ENCODE results near the gene PANK1. TPM values are rescaled to one million over a fixed set of nuclear protein-coding genes. Genes with fewer than 3 reads are reported as not detected.
"Not testable (repeated sequence)": the region's sequence is repeated elsewhere in the genome, so short reads cannot be mapped to it uniquely, and the experiment has no call there.

The PANK1 gene
- total and polyA plus RNA-seq, 12 donors: 4.0 to 20.9 (median 16.2) TPM

- Histone ChIP-seq H3K9me3 (peaks cover 0 to 7% (median 0%) of the 10 kb centered on the region in 11 donors), H3K27ac (peak overlapping the region in 1 of 10 donors; percentile 13), H3K4me1 (peaks cover 0 to 18% (median 5%) of the 10 kb centered on the region in 9 donors), H3K4me3 (no peak overlapping the region), H3K36me3 (no peaks in the 10 kb centered on the region), H3K27me3 (no peaks in the 10 kb centered on the region)
- peak; percentile 25 to 70 for DNase-seq
- intact Hi-C loops (cut with DNase I): loop anchor here in 3 of 10 donors (5.0 to 10.0 kb wide), 2 partner anchors 73 to 76 kb away; no protein-coding TSS in a partner anchor
- TF ChIP-seq CTCF (IDR thresholded peaks at IDR 0.05): no peak
- WGBS, 2 donors: 39 to 50% methylated on average over 5 of the region's 5 CpGs
- peak; percentile 67 to 90 (median 83) for ATAC-seq
Measured at GRCh38 chr10:89550509-89550908, 94.5 kb downstream of the PANK1 start.

- H3K27ac ChIP-seq: no peak overlapping the region
- intact Hi-C loops (cut with DNase I): no loop called here
Measured at GRCh38 chr10:89549510-89549909, 95.5 kb downstream of the PANK1 start.

GRCh38 chr10:89548673-89549072 is 96.4 kb downstream of the PANK1 start:
- no peak for DNase-seq
- Histone ChIP-seq H3K4me3 (no peak overlapping the region), H3K9me3 (peaks cover 0 to 9% (median 0%) of the 10 kb centered on the region in 11 donors), H3K27ac (no peak overlapping the region), H3K4me1 (peaks cover 0 to 18% (median 5%) of the 10 kb centered on the region in 9 donors), H3K36me3 (no peaks in the 10 kb centered on the region), H3K27me3 (no peaks in the 10 kb centered on the region)
- no peak for TF ChIP-seq CTCF (IDR thresholded peaks at IDR 0.05)
- intact Hi-C loops (cut with DNase I): no loop called here
- no peak for ATAC-seq
- 65 to 69% methylated on average over 6 of the region's 6 CpGs for WGBS, 2 donors

More at GRCh38 chr10:89549510-89549909, 95.5 kb downstream of the PANK1 start:
- peaks cover 0 to 9% (median 0%) of the 10 kb centered on the region in 11 donors for H3K9me3 ChIP-seq
- H3K4me3 ChIP-seq: no peak overlapping the region
- H3K27me3 ChIP-seq: no peaks in the 10 kb centered on the region
- no peak for TF ChIP-seq CTCF (IDR thresholded peaks at IDR 0.05)
- H3K36me3 ChIP-seq: no peaks in the 10 kb centered on the region
- WGBS, 2 donors: 69 to 80% methylated on average over 1 of the region's 1 CpG
- peaks cover 0 to 18% (median 5%) of the 10 kb centered on the region in 9 donors for H3K4me1 ChIP-seq
- DNase-seq: no peak
- ATAC-seq: no peak

GRCh38 chr10:89547853-89548513 is 97.1 kb downstream of the PANK1 start:
- intact Hi-C loops (cut with DNase I): no loop called here
- WGBS, 2 donors: 83 to 86% methylated on average over 2 of the region's 2 CpGs
- Histone ChIP-seq H3K4me1 (peaks cover 0 to 18% (median 5%) of the 10 kb centered on the region in 9 donors), H3K27ac (no peak overlapping the region), H3K36me3 (no peaks in the 10 kb centered on the region), H3K9me3 (peaks cover 0 to 9% (median 0%) of the 10 kb centered on the region in 11 donors), H3K4me3 (no peak overlapping the region), H3K27me3 (no peaks in the 10 kb centered on the region)
- no peak for DNase-seq
- no peak for TF ChIP-seq CTCF (IDR thresholded peaks at IDR 0.05)
- no peak for ATAC-seq

GRCh38 chr10:89546651-89547050 is 98.4 kb downstream of the PANK1 start:
- H3K27ac ChIP-seq; H3K4me3 ChIP-seq; H3K9me3 ChIP-seq; H3K27me3 ChIP-seq; intact Hi-C loops (cut with DNase I); H3K36me3 ChIP-seq; ATAC-seq; DNase-seq: not testable (repeated sequence)
- peaks cover 0 to 10% (median 0%) of the 10 kb centered on the region in 9 donors for H3K4me1 ChIP-seq
- 96 to 100% methylated on average over 1 of the region's 1 CpG for WGBS, 2 donors
